ENCODE data around the gene HOOK2. TPM values are rescaled to one million over a fixed set of nuclear protein-coding genes. Genes with fewer than 3 reads are reported as not detected.

The HOOK2 gene
- polyA plus RNA-seq, 1 of the 3 experiments (the other 2 are of a cell fraction), result 33.0 TPM

DNA sequence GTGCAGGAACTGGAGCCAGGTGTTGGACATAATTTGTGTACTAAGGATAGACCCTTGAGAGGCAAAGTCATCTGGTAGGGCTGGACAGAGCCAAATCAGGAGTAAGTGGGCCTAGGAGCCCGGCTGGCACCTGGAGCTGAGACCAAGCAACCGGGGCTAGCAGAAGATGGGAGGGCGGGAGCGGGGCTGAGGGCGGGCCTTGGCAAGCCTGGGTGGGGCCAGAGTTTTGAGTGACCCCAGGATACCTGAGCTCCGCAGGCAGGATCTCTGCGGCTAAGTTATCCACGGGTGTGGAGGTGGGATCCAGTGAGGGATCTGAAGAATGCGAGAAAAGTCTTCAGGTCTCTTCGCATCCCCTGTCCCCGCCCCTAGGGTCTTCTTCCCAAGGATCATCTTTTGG lies 8.2 kb downstream of the HOOK2 start:
- no peaks in the 10 kb centered on the region for H3F3A ChIP-seq (replicated peaks; ENCODE audit: insufficient read depth)
- H3K4me1 ChIP-seq (ENCODE audit: control insufficient read depth in 1 of 2, insufficient read depth in 2 of 2, low read depth in 1 of 2, low read length in 1 of 2), result peaks cover 0 to 12% of the 10 kb centered on the region in 2 experiments; a peak in 1 of 4 replicates
- no peak for DNase-seq
- POLR2A ChIA-PET, result interaction anchor here (0.6 kb wide), 1 partner anchor 48 kb away, joined by 3 read pairs; no protein-coding TSS in a partner anchor
- no peaks in the 10 kb centered on the region for H3K9me2 ChIP-seq
- no peaks in the 10 kb centered on the region for H4K20me1 ChIP-seq (ENCODE audit: insufficient read depth)
- no peaks in the 10 kb centered on the region for H3K27me3 ChIP-seq (ENCODE audit: insufficient read depth)
- peaks cover 4 to 11% of the 10 kb centered on the region in 2 experiments for H3K36me3 ChIP-seq (replicated peaks in 1 of 2; ENCODE audit: control insufficient read depth in 1 of 2, insufficient read depth in 2 of 2, low read length in 1 of 2)
- CTCF ChIA-PET, result interaction anchor here (0.6 to 17.5 kb wide), 8 partner anchors 8 to 80 kb away, joined by 3 to 321 read pairs (median 10); partner anchors contain the start of genes BEST2, GET3, JUNB and PRDX2
- 93% methylated on average over 11 of the region's 11 CpGs for WGBS (ENCODE audit: low lambda C conversion rate)
- H3K27ac ChIP-seq (ENCODE audit: low read depth in 2 of 2, low read length in 1 of 2), result no peak overlapping the region
- TF ChIP-seq CTCF (IDR thresholded peaks at IDR 0.05), result no peak
- TF ChIP-seq JUND (IDR thresholded peaks at IDR 0.05), result no peak
- no peak for TF ChIP-seq RCOR1 (IDR thresholded peaks at IDR 0.05; ENCODE audit: low read length)
- TF ChIP-seq MXI1 (IDR thresholded peaks at IDR 0.05; ENCODE audit: low read depth, low read length), result no peak
- TF ChIP-seq FOXJ3 (CRISPR knock-in tag; IDR thresholded peaks at IDR 0.05), result no peak
- no peak for TF ChIP-seq GATA2 (CRISPR knock-in tag; IDR thresholded peaks at IDR 0.05)
- no peak for TF ChIP-seq YY1 (IDR thresholded peaks at IDR 0.05; ENCODE audit: low read depth)
- TF ChIP-seq GABPA (IDR thresholded peaks at IDR 0.05; ENCODE audit: low read depth), result no peak
- no peak for TF ChIP-seq TEAD4 (IDR thresholded peaks at IDR 0.05; ENCODE audit: borderline replicate concordance, insufficient read depth)
- TF ChIP-seq NRF1 (IDR thresholded peaks at IDR 0.05; ENCODE audit: low read depth, low read length), result no peak
- no peak for TF ChIP-seq TAF1 (IDR thresholded peaks at IDR 0.05; ENCODE audit: borderline replicate concordance, low read depth, low read length)
- TF ChIP-seq, protein P1, sequence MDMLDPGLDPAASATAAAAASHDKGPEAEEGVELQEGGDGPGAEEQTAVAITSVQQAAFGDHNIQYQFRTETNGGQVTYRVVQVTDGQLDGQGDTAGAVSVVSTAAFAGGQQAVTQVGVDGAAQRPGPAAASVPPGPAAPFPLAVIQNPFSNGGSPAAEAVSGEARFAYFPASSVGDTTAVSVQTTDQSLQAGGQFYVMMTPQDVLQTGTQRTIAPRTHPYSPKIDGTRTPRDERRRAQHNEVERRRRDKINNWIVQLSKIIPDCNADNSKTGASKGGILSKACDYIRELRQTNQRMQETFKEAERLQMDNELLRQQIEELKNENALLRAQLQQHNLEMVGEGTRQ (IDR thresholded peaks at IDR 0.05; ENCODE audit: borderline replicate concordance, low read depth, low read length), result no peak
- no peak for TF ChIP-seq ELF1 (IDR thresholded peaks at IDR 0.05)
- no peak for TF ChIP-seq RFX5 (IDR thresholded peaks at IDR 0.05; ENCODE audit: low read length)
- no peak for TF ChIP-seq RAD21 (IDR thresholded peaks at IDR 0.05; ENCODE audit: low read length)
- TF ChIP-seq POLR2AphosphoS5 (IDR thresholded peaks at IDR 0.05; ENCODE audit: low read depth, low read length), result no peak
- TF ChIP-seq, protein P2, sequence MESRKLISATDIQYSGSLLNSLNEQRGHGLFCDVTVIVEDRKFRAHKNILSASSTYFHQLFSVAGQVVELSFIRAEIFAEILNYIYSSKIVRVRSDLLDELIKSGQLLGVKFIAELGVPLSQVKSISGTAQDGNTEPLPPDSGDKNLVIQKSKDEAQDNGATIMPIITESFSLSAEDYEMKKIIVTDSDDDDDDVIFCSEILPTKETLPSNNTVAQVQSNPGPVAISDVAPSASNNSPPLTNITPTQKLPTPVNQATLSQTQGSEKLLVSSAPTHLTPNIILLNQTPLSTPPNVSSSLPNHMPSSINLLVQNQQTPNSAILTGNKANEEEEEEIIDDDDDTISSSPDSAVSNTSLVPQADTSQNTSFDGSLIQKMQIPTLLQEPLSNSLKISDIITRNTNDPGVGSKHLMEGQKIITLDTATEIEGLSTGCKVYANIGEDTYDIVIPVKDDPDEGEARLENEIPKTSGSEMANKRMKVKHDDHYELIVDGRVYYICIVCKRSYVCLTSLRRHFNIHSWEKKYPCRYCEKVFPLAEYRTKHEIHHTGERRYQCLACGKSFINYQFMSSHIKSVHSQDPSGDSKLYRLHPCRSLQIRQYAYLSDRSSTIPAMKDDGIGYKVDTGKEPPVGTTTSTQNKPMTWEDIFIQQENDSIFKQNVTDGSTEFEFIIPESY (IDR thresholded peaks at IDR 0.05; ENCODE audit: borderline replicate concordance, low read depth), result no peak
- TF ChIP-seq EZH2phosphoT487 (IDR thresholded peaks at IDR 0.05; ENCODE audit: borderline replicate concordance, low read depth), result no peak
- no peak for TF ChIP-seq PBX3 (IDR thresholded peaks at IDR 0.05)
- no peak overlapping the region for H3K9ac ChIP-seq
- H3K79me2 ChIP-seq (ENCODE audit: insufficient read depth), result no peaks in the 10 kb centered on the region
- no peak overlapping the region for H3K4me2 ChIP-seq
- H2AFZ ChIP-seq (ENCODE audit: low read depth), result no peak overlapping the region
- H3K9me3 ChIP-seq, result no peaks in the 10 kb centered on the region
- H3K4me3 ChIP-seq (ENCODE audit: low read depth in 2 of 2, low read length in 1 of 2), result no peak overlapping the region

Measured in SK-N-SH (cell line).